GM18519 (cell line): ENCODE results near the gene RHOBTB1.
"Not testable (repeated sequence)": the region's sequence is repeated elsewhere in the genome, so short reads cannot be mapped to it uniquely, and the experiment has no call there.

Source experiments
- ATAC-seq: cut with Tn5 transposase; IDR thresholded peaks from one replicate; pipeline ENCODE4 v1.9.1; 2021; ENCODE audit warnings: mild to moderate bottlenecking, moderate library complexity; ENCODE audit not compliant: unreplicated experiment, low FRiP score

Gene RHOBTB1

GRCh38 chr10:60872451-60872850 lies 71.5 kb downstream of the RHOBTB1 start:
- no peak for ATAC-seq

- ATAC-seq, result no peak
These were observed 72.8 kb downstream of the RHOBTB1 start for GRCh38 chr10:60871215-60871614.

GRCh38 chr10:60870803-60871202 lies 73.2 kb downstream of the RHOBTB1 start:
- no peak for ATAC-seq

GRCh38 chr10:60870416-60870728 lies 73.6 kb downstream of the RHOBTB1 start:
- ATAC-seq, result no peak

GRCh38 chr10:60869652-60870415 lies 74.2 kb downstream of the RHOBTB1 start:
- ATAC-seq, result no peak

GRCh38 chr10:60868946-60869345 lies 75.0 kb downstream of the RHOBTB1 start:
- ATAC-seq, result no peak

- ATAC-seq, result no peak
These were observed 78.7 kb downstream of the RHOBTB1 start for GRCh38 chr10:60865198-60865783.

- no peak for ATAC-seq
These were observed 80.2 kb downstream of the RHOBTB1 start for GRCh38 chr10:60863796-60864195.

GRCh38 chr10:60862517-60862916 lies 81.5 kb downstream of the RHOBTB1 start:
- no peak for ATAC-seq

- no peak for ATAC-seq
These were observed 87.6 kb downstream of the RHOBTB1 start for GRCh38 chr10:60856405-60856804.

GRCh38 chr10:60853637-60854036 lies 90.3 kb downstream of the RHOBTB1 start:
- ATAC-seq, result no peak

- ATAC-seq, result no peak
These were observed 90.9 kb downstream of the RHOBTB1 start for GRCh38 chr10:60853107-60853506.

- ATAC-seq, result no peak
These were observed 94.2 kb downstream of the RHOBTB1 start for GRCh38 chr10:60849740-60850139.

GRCh38 chr10:60849217-60849616 lies 94.8 kb downstream of the RHOBTB1 start:
- ATAC-seq, result no peak

- no peak for ATAC-seq
These were observed 95.3 kb downstream of the RHOBTB1 start for GRCh38 chr10:60848680-60849079.

- ATAC-seq, result no peak
These were observed 95.9 kb downstream of the RHOBTB1 start for GRCh38 chr10:60848126-60848525.

GRCh38 chr10:60846173-60846572 lies 97.8 kb downstream of the RHOBTB1 start:
- no peak for ATAC-seq

- ATAC-seq, result no peak
These were observed 98.9 kb downstream of the RHOBTB1 start for GRCh38 chr10:60845038-60845437.

- ATAC-seq, result no peak
These were observed 101.3 kb downstream of the RHOBTB1 start for GRCh38 chr10:60842694-60843093.

GRCh38 chr10:60841227-60841626 lies 102.8 kb downstream of the RHOBTB1 start:
- not testable (repeated sequence) for ATAC-seq

GRCh38 chr10:60835049-60835448 lies 108.9 kb downstream of the RHOBTB1 start:
- no peak for ATAC-seq

GRCh38 chr10:60834401-60834800 lies 109.6 kb downstream of the RHOBTB1 start:
- ATAC-seq, result no peak
